Activated CD8-positive, alpha-beta memory T cell treated with anti-CD3 and anti-CD28 coated beads for 48 hours (primary cell): ENCODE data around the gene ITGB1.
"Not testable (repeated sequence)": the region's sequence is repeated elsewhere in the genome, so short reads cannot be mapped to it uniquely, and the experiment has no call there.

Experiments used
- DNase-seq, 3 experiments: peaks; one replicate each; pipeline ENCODE4 v3.0.0-alpha.2; 2020; ENCODE audit warnings: low read depth in 2 of 3, low spot score in 2 of 3

The ITGB1 gene

DNA sequence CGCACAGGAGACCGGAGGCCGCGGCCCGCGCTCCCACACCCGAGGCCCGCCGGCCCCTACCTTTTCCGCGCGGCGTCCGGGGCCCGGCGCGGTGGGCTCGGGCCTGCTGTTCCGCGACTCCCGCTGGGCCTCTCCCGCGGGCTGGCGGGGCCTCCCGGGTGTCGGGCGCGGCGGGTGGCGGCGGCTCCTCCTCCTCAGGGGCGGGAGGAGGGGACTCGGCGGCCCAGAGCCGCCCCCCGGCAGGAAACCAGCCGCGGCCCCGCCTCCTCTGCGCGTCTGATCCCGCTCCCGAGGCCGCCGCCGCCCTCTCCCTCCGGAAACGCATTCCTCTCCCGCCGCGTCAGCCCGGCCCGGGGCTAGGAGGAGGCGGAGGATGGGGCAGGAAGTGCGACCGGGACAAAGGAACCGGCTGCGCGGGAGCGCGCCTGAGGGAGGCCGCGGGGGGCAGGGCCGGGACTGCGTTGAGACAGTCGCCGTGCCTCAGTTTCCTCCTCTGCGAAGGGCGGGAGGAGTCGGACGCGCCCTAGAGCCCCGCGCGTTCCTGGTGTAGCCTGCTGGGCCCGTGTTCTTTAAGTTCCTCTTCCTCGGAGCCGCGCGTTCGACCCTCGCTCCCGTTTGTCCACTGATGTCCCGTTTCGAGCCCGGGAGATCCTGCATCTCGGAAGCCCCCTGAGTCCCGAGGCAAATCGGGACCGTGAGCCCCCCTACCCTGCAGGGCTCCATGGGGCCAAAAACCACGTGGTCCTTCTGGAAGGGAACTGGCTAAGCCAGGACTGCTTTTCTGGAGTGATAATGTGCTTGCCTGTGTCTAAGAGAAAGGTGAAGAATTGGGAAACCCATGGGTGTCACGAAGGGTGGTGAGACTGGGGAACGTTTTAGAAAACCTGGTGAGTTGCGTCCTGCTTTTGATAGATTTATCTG lies at the start of gene ITGB1:
ITGB1 (minus strand) TSS at position 146 of the 921 bp plus-strand sequence. CDS start 22,672 bp downstream, outside the sequence.
- DNase-seq, result peak; percentile 60 to 72 (median 66)

DNA sequence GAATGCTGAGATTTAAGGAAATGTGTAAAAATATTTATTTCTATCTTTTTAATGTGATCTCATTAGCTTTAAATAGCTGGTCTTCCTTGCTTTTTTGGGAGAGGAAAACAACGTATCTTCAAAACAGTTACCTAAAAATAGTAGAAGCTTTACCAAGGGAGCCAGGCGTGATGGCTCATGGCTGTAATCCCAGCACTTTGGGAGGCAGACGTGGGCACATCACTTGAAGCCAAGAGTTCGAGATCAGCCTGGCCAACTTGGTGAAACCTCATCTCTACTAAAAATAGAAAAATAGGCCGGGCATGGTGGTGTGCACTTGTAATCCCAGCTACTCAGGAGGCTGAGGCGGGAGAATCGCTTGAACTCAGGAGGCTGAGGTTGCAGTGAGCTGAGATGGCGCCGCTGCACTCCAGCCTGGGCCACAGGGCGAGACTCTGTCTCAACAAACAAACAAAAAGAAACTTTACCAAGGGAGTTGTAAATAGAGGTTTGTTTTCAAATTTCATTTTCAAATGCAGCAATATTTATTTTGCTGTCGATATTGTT lies 48.4 kb upstream of the ITGB1 start:
- no peak for DNase-seq

DNA sequence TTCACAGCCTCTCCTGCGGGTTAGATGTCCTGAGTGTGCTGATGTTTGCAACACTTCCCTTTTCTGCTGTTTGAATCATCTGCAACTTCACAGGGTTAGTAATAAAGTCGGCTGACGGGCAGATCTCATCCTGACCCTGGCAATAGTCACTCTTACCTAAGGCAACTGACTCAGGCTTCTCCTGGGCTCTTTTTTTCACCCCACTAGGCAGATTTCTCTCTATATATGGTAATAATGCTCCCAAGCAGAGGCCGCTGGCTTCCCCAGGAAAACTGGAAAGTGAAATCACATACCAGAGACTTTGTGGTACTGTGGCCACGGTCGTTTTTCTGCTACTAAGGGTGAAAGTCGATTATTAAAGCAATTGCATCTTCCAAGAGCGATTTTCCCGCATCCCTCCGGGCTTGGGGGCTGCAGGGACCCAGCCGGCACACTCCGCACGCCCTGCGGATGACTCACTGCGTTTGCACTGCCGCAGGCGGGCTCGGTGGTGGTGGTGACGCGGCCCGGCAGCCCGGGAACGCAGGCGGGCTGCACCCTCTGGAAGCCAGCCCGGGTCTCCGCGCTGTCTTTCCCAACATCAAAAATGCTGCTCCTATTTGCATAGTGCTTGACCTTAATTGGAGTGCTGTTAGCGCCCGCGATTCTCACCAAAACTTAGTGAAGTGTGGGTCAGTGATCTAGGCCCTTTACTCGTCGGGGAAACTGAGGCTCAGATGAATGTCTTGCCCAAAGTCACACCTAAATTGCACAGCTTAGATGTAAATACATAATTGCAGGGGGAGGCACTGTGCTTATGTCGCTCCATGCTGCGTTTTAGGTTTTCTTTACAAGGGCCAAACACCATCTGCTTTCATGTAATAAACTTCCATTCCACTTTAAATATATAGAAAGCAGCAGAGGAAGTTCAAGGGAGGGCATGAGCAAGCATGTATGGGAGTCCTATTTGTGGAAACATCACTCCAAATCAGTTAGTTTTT lies 47.6 kb upstream of the ITGB1 start:
- peak in 1 of 3 experiments; percentile 10 for DNase-seq

DNA sequence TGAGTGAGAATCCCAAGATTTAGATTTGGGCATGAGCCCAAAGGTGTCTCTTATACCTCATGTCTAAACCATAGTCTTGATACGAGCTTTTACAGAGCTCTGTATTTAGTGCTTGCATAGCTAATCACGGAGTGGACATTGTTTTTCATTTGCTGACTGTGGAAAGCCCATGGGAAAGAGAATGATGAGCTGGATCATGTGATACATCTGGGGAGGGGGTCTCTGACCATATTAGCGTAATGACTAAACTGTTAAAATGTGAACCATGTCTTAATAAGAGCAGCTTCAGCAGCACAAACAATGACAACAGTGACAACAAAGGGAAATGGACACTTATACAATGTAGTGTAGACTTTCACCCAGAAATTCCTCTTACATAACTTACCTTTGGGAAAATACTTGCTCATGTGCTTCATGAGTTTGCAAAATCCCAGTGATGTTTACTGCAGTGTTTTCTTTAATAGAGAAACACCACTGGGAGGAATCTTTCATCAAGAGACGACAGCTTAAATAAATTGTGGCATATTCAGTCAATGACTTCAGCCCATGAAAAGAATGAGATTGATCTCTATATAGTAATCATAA lies 44.0 kb upstream of the ITGB1 start:
- DNase-seq, result no peak

DNA sequence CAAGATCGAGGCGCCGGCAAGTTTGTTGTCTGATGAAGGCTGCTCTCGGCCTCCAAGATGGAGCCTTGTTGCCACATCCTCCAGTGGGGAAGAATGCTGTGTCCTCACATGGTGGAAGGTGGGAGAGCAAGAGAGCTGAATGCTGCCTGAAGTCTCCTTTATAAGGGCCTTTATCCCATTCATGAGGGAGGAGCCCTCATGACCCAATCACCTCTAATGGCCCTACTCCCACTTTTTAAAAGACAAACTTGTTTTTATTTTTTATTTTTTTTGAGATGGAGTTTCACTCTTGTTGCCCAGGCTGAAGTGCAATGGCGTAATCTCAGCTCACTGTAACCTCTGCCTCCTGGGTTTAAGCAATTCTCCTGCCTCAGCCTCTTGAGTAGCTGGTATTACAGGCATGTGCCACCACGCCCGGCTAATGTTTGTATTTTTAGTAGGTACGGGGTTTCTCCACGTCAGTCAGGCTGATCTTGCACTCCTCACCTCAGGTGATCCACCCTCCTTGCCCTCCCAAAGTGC lies 40.1 kb upstream of the ITGB1 start:
- not testable (repeated sequence) for DNase-seq

DNA sequence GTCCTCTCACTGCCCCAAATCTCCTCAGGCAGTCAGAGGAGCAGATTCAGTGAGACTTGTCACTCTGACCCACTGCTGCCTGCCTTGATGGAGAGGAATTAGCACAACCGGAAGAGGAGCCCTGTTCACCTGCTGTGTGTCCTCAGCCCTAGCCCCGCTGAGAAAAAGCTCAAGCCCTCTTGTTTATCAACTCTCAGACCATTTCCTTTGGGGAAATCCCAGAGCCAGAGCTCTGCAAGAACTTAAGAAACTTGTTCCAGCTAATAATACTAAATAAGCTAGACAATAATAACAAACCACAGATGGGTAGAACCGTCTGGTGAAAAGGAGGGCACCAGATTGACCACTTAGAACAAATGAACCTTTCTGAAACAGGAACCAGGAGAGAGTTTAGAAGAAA lies 37.7 kb upstream of the ITGB1 start:
- no peak for DNase-seq

DNA sequence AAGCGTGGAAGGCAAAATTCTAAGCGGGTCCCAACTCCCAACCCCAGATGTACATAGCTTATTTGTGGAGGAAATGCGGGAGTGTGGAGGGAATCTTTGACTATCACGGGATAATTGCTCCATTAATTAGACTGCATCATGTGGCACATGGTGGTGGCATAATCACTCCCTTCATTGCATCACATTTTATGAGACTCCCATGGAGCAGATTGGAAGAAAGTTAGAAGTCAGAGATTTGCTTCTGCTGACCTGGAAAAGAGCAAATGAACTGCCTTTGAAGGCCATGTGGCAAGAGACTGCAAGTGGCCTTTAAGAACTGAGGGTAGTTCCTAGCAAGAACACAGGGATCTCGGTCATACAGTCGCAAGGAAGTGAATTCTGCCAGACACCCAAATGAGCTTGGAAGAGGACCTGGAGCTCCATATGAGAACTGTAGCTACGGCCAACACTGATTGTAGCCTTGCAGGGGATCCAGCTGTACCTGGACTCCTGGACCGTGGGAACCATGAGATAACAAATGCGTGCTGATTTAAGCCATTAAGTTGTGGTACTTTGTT lies 37.1 kb upstream of the ITGB1 start:
- no peak for DNase-seq

DNA sequence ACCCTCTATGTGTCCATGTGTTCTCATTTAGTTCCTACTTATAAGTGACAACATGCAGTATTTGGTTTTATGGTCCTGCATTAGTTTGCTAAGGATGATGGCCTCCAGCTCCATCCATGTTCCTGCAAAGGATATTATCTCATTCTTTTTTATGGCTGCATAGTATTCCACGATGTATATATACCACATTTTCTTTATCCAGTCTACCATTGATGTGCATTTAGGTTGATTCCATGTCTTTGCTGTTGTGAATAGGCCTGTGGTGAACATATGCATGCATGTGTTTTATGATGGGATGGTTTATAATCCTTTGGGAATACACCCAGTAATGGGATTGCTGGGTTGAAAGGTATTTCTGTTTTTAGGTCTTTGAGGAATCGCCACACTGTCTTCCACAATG lies 36.6 kb upstream of the ITGB1 start:
- not testable (repeated sequence) for DNase-seq

DNA sequence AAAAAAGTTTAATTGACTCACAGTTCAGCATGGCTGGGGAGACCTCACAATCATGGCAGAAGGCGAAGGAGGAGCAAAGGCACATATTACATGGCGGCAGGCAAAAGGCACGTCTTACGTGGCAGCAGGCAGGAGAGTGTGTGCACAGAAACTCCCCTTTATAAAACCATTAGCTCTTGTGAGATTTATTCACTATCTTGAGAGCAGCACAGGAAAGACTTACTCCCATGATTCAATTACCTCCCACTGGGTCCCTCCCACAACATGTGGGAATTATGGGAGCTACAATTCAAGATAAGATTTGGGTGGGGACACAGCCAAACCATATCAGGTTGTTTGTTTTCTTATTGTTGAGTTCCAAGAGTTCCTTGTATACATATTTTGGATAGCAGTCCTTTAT lies 34.3 kb upstream of the ITGB1 start:
- not testable (repeated sequence) for DNase-seq

DNA sequence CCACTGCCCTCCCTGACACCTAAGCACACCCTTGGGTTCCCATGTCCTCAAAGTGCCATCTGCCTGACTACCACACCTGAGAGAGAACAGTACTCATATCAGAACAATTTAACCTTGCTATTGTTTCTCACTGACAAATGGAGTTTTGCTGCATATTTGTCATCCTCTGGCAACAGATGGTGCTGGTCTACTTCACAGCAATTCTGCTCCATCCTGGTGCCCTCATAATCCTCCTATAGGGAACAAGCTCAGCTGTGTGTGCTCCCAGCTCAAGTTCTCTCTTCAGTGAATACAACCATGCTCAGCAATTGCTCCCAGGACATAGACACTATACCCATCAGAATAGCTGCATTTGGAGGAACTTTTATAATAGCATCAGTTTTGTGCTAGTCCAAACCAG lies 32.8 kb upstream of the ITGB1 start:
- DNase-seq, result no peak

DNA sequence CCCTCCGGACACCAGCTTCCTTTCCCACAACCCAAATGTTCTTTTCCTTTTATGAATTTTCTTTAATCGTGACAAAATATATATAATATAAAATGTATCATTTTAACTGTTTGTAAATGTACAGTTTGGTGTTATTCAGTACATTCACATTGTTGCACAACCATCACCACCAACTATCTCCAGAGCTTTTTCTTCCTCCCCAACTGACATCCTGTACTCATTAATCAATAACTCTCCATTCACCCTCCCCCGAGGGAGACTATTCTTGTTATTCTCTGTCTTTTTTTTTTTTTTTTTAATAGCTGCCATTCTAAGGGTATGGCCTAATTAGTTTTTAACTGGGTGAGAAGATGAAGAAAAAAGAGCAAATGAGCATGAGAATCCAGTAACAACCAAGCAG lies 30.6 kb upstream of the ITGB1 start:
- DNase-seq, result no peak

DNA sequence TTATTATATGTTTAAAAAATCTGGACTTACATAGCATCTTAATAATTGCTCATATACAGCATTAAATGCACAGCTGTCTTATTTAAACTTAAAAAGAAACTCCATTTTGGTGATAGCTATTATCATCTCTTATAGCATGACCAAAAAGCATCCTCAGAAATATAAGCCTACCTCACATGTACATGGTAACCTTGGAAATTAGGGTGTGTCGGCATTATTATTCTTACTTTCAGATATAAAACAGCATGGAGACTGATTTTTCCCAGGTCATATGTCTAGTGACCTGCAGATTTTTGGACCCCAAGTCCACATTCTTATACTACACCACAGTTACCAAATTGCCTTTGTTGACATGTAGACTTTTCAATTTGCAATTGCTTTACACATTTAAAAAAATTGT lies 29.1 kb upstream of the ITGB1 start:
- no peak for DNase-seq

DNA sequence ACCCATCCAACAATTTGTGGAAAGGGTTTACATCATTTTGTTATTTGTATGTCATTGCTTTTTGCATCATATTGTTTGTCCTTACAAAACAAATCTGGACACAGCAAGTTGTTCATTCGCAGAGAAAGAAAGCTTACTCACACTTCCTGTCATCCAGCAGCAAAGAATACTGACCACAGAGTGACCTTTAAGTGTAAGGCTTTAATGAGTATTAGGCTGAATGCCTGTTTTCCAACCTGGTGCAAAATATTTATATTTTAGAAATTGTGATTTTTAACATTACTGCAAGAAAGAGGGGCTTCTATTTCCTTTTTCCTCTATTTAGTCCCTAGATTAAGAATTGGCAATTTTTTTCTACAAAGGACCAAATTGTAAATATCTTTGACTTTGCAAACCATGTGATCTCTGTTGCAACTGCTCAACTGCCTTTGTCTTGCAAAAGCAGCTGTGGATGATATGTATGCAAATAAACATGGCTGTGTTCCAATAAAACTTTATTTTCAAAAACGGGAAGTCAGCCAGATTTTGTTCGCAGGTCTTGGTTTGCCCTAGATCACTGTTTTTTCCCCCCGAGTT lies 27.8 kb upstream of the ITGB1 start:
- DNase-seq, result no peak

DNA sequence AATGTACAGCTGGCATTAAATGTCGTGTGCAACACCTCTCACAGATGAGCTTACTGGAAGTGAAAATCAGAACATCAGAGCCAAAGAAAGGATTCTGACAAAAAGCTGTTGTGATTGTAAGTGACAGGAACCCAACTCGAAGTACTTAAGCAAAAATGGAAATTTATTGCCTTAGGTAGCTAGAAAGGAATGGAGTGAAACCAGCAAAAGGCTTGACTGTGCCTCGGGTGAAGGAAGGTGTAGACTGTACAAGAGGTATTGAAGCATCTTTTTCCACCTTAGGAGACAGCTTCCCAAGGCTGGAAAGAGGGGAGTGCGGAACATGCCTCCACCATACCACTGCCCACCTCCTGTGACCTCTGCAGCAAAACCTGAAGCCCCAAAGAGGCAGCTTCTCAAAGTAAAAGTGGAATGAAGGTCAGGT lies 27.3 kb upstream of the ITGB1 start:
- DNase-seq, result no peak

DNA sequence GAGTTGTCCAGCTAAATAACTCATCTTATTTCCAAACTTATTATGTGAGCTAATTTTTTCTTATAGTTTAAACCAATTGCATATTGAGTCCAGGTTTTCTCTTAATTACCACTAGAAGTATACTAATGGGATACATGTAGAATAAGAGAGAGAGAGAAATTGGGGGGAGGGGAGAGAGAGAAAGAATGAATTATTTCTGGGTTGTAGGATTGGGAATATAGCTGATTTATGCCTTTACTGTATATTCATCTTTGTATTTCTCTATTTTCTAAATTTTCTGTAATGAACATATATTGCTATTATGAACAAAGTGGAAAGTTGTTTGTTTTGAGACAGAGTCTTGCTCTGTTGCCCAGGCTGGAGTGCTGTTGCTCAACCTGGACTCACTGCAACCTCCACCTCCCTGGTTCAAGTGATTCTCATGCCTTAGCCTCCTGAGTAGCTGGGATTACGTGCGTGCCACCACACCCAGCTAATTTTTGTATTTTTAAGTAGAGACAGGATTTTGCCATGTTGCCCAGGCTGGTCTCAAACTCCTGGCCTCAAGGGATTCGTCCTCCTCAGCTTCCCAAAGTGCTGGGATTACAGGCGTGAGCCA lies 26.1 kb upstream of the ITGB1 start:
- DNase-seq, result no peak

DNA sequence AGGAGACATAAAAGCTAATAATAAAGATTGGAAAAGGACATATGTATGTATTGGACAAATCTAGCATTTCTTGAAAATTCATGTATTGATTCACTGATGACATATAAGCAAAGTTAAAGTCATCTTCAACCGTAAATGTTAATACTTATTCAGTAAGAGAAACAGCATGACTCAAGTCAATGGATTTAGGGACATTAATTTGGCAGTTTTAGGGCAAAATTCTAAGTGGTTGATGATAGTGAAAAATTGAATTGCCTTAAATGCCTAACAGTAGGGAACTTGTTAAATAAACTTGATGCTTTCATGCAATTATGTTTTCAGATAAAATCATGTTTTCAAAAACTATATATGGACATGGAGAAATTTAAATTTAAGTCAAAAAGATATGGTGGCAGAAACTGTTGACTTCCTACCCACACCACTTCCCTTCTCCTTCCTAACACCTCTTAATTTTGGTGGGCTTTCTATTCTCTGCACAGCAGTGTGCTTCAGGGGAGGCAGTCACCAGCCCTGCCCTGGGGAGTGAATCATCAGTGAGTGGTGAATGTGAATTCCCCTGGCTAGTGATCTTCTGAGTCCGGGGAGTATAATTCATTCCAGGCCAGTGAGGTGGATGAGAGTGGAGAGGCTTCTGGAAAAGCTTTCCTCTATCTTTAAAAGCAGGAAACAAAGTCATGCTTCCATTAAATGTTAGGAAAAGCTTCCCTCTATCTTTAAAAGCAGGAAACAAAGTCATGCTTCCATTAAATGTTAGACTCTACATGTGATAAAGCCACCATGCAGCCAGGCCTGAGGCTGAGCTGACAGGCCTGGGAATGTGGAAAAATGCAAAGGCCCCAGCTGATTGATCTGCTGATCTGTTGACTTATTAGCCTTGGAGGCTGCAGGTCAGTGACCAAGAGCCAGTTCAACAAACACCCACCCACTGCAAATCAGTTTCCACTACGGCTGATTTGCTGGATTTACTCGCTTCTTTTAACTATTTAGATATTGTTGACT lies 25.2 kb upstream of the ITGB1 start:
- no peak for DNase-seq

DNA sequence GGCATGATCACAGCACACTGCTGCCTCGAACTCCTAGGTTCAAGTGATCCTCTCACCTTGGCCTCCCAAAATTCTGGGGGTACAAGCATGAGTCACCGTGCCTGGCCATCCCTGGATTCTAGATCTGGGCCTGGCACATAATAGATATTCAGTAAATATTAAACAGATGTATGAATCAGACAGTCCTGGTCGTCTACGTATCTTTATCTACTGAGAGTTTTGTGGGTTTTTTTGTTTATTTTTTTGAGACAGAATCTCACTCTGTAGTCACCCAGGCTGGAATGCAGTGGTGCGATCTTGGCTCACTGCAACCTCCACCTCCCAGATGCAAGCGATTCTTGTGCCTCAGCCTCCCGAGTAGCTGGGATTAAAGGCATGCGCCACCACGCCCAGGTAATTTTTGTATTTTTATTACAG lies 24.3 kb upstream of the ITGB1 start:
- no peak for DNase-seq

DNA sequence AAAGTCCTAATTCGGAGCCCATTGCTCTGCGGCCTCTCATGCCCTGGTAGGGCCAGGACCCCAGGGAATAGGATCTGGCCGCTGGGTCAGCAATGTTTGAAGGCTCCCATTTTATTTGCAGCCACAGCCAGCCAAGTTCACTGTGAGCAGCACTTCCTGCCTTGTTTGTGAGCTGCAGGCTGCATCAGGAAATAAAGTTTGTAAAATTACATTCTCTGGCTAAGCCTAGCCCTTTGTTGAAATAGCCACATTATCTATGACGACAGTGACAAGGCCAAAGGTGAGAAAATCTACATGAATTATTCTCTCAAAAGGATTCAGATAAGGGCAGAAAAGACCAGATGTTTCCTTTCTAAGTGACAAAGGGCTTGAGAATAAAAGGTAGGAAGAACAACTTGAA lies 23.7 kb upstream of the ITGB1 start:
- no peak for DNase-seq
